Measurements from ENCODE around the gene TMEM253.
A peak's percentile ranks its signal among the peaks of the same experiment; 100 is the strongest.

Gene TMEM253

DNA sequence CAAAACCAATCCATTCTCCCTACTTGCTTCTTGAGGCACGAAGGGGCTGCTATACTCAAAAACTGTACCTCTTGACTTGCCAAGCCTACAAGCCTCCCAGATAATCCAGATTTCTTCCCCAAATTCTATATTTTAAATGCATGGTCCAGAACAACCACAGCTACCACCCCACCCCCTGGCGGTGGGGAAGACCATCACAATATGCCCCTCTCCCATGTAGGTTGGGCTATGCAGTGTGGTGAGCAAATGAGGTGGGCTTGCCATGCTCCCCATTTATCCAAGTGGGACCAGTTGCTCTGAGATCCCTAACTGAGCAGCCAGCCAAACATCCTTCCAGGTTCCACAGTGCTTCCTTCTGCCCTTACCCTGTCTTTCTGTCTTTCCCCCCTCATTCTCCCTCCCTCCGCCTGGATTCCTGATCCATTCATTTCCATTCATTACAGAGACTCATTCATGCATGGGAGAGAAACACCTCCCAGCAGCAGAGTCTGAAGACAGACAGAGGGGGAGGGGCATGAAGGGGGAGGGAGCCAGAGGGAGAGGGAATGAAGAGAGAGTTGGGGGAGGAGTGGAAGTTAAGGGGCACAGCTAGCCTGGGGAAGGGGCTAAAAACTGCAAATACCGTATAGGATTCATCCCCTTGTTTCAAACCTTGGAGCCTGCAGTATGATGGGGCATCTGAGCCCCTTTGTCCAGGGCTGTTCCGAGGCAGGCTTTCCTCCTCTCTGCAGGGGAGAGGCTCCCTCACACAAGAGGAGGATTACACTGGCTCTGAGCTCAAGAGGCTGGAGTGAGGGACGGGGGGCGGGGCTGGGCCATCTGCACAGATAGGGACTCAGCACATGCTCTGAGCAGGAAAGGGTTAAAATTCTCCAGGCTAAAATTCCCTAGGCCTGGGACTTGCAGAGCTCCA is 6.8 kb upstream of the TMEM253 start:
- Histone ChIP-seq H3K27me3 (ENCODE audit: control insufficient read depth, insufficient read depth, low read length) (no peaks in the 10 kb centered on the region), H3K4me3 (ENCODE audit: low read depth, low read length) (peak overlapping the region; percentile 50), H3K36me3 (ENCODE audit: control insufficient read depth, insufficient read depth, low read length) (peaks cover 33% of the 10 kb centered on the region), H3K4me1 (ENCODE audit: control insufficient read depth, insufficient read depth, low read length) (peaks cover 36% of the 10 kb centered on the region), H3K9me3 (ENCODE audit: control insufficient read depth, insufficient read depth, low read length) (no peaks in the 10 kb centered on the region), H3K9ac (ENCODE audit: low read depth, low read length) (no peak overlapping the region)

DNA sequence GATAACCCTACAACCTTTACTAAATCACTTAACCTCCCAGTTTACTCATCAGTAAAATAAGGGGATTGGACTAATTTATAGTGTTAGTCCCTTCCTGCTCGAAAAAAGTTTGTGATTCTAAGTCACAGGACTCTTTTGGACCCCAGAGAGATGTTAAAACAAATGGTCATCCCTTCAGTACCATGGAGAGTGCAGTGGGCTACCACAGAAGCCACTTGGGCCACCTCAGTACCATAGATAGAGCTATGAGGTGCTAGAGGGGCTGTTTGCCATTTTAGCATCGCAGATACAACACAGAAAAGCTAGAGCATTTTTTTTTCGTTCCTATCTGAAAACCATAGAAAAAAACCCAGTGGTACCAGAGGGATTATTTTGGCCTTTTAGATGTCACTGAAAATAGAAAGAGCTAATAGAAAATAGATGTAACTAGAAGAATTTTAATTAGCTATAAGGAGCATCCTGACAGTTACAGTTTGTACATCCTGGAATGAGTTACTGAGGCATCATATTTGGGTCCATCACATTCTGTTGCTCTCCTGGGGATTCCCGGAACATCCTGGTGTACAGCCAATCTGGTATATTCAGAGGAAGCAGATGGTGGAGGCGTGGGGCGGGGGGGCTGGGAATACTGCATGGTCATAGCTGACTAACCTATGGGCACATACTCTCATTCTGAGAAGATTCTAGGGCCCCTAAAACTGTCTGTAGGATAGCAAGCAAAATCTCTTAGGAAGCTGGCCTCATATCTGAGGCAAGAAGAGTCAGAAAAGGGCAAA is 5.2 kb upstream of the TMEM253 start:
- Histone ChIP-seq H3K9me3 (ENCODE audit: control insufficient read depth, insufficient read depth, low read length) (no peaks in the 10 kb centered on the region), H3K27me3 (ENCODE audit: control insufficient read depth, insufficient read depth, low read length) (no peaks in the 10 kb centered on the region), H3K4me1 (ENCODE audit: control insufficient read depth, insufficient read depth, low read length) (peaks cover 42% of the 10 kb centered on the region), H3K4me3 (ENCODE audit: low read depth, low read length) (peak overlapping the region; percentile 4), H3K9ac (ENCODE audit: low read depth, low read length) (no peak overlapping the region), H3K36me3 (ENCODE audit: control insufficient read depth, insufficient read depth, low read length) (peaks cover 22% of the 10 kb centered on the region)

DNA sequence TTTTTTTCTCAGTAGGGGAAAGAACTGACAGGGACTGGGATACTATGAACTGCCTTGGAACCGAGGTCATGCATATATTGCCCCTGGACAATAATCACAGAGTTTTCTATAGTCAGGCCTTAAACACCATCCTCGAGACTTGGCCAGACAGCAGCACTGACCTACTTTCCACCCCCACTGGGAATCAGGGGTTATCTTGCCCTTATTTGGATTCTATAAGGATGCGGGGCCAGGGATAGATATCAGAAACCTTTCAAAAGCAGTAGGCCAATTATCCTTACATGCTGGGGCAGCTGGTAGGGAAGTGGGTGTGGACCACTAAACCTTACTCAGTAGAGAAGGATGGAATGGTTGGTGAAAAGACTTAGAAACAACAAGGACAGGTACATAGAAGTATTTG is 4.4 kb upstream of the TMEM253 start:
- Histone ChIP-seq H3K9me3 (ENCODE audit: control insufficient read depth, insufficient read depth, low read length) (no peaks in the 10 kb centered on the region), H3K4me3 (ENCODE audit: low read depth, low read length) (no peak overlapping the region), H3K4me1 (ENCODE audit: control insufficient read depth, insufficient read depth, low read length) (peaks cover 44% of the 10 kb centered on the region), H3K36me3 (ENCODE audit: control insufficient read depth, insufficient read depth, low read length) (peaks cover 13% of the 10 kb centered on the region), H3K27me3 (ENCODE audit: control insufficient read depth, insufficient read depth, low read length) (no peaks in the 10 kb centered on the region), H3K9ac (ENCODE audit: low read depth, low read length) (no peak overlapping the region)

DNA sequence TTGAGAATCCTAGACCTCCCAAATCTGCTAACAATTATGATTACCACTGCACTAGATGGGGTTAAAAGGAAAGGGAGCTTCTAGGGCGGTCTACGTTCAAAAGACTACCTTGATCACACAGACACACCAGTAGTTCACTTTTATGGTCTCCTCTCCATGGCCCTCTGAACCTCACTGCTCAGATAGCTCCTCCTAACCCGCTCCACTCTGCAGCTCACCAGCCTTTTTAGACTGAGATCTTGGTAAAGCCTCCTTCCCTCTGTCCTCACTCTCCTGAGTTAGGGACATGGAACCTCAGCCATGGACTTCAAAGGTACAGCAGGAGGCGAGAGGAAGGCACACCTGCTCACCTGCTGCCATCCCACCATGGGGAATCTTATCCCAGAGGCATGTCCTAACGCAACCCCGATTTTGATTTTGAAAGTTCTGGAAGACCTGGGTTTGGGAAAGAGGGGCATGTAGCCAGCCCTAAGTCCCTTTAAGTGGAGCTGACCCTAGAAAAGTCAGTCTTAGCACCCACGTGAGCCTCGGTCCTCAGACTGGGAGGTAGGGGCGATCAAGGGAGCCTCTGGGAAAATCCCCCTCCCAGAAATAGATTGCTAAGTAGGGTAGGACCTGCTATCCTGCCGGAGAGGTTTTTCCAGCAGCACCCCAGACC is 3.8 kb upstream of the TMEM253 start:
- H3K4me1 ChIP-seq (ENCODE audit: control insufficient read depth, insufficient read depth, low read length): peaks cover 47% of the 10 kb centered on the region
- H3K4me3 ChIP-seq (ENCODE audit: low read depth, low read length): peak overlapping the region; percentile 68
- H3K9ac ChIP-seq (ENCODE audit: low read depth, low read length): peak overlapping the region; percentile 13

DNA sequence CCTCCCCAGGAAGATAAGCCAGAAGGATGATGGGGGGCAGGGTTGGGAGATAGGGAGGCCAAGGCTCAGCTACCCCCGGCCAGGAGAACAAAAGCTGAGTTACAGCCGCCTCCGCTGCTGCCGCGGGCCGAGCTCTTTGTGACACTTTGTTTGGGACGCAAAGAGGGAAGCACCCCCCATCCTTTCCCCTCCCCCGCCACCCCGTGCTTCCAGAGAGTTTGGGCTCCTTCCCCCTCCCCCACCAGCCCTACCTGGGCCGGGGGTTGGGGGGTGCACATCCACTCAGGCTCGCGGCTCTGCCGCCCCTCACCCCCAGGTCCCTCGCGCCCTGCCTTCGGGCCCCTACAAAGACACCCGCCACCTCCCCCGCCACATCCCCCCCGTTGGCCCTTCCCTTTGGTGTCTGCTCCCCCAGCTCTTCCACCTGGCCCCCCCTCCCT is 3.2 kb upstream of the TMEM253 start:
- Histone ChIP-seq H3K27me3 (ENCODE audit: control insufficient read depth, insufficient read depth, low read length) (no peaks in the 10 kb centered on the region), H3K4me1 (ENCODE audit: control insufficient read depth, insufficient read depth, low read length) (peaks cover 52% of the 10 kb centered on the region), H3K9me3 (ENCODE audit: control insufficient read depth, insufficient read depth, low read length) (no peaks in the 10 kb centered on the region), H3K4me3 (ENCODE audit: low read depth, low read length) (peak overlapping the region; percentile 68), H3K9ac (ENCODE audit: low read depth, low read length) (peak overlapping the region; percentile 13), H3K36me3 (ENCODE audit: control insufficient read depth, insufficient read depth, low read length) (peaks cover 1% of the 10 kb centered on the region)

More for the DNA sequence above, 3.8 kb upstream of the TMEM253 start:
- Histone ChIP-seq H3K36me3 (ENCODE audit: control insufficient read depth, insufficient read depth, low read length) (peaks cover 7% of the 10 kb centered on the region), H3K27me3 (ENCODE audit: control insufficient read depth, insufficient read depth, low read length) (no peaks in the 10 kb centered on the region), H3K9me3 (ENCODE audit: control insufficient read depth, insufficient read depth, low read length) (no peaks in the 10 kb centered on the region)

DNA sequence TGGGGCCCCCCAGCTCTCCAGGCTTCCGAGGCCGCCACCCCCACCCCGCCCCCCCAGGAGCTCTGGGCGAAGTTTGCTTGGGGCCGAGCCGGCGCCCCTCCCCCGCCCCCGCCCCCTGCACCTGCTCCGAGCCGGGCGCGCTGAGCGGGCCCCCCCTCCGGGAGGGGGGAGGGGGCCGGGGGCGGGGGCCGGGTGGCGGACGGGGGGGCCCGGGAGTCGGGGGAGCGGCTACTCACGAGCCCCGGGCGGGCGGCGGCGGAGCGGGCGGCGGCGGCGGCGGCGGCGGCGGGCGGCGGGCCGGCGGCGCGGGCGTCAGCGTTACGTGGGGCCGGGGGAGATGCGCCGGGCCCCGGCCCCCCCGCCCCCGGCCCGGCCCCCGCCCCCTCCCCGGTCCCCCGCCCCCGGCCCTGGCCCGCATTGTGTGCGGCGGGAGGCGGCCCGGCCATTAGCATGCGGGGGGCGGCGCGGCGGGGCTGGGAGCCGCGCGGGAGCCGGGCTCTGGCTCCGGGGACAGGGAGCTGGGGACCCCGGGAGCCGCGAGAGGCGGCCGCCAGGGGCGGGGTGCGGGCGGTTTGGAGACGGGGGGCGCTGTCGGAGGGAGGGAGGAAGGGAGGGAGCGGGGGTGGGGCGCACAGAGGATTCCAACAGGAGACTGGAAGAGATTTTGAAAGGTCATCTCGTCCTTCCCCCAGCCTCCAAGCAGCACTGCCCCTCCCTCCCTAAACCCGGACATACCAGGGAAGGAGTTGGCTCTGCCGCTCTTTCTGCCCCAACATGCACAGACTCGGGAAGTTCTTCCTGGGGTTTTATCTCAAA is 2.6 kb upstream of the TMEM253 start, which contains the start of gene ZNF219:
TSS of gene ZNF219 (minus strand) at position 580 of the 816 bp plus-strand sequence. CDS start 5,064 bp downstream, outside the sequence.
- no peaks in the 10 kb centered on the region for H3K36me3 ChIP-seq (ENCODE audit: control insufficient read depth, insufficient read depth, low read length)
- peak within 1 kb of the TSS; percentile 13 for H3K9ac ChIP-seq (ENCODE audit: low read depth, low read length)
- H3K4me1 ChIP-seq (ENCODE audit: control insufficient read depth, insufficient read depth, low read length): peaks cover 50% of the 10 kb centered on the region

DNA sequence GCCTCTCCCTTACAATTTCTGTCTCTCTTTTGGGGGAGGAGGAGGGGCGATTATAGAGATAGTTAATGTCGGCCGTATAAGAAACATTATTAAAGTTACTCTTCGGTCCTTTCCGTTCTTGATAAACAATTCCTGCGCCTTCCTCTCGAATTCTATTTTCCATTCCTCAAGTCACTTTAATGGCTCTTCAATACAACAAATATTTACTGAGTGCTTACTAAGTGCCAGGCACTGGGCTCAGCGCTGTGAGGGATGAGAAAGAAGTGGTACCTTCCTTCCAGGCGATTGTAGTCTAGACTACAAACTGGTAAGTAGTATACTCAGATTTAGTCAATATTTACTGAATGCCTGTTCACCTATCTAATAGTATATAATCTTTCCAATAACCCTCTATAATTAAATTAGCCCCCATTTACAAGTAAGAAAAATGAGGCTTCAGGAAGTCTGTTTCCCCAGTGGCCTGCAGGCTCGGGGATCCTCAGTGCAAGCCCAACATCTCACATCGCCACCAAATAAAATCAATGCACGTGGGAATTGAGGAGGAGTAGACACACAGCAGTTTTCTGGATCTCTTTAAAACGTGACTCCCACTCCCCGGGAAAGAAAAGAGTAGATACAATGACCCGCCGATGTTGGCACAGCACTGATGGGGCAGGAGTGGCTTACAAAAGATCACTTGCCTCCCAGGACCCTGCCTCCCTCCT is 1.8 kb upstream of the TMEM253 start:
- Histone ChIP-seq H3K9ac (ENCODE audit: low read depth, low read length) (no peak overlapping the region), H3K4me1 (ENCODE audit: control insufficient read depth, insufficient read depth, low read length) (peaks cover 43% of the 10 kb centered on the region), H3K9me3 (ENCODE audit: control insufficient read depth, insufficient read depth, low read length) (no peaks in the 10 kb centered on the region), H3K4me3 (ENCODE audit: low read depth, low read length) (peak overlapping the region; percentile 73), H3K36me3 (ENCODE audit: control insufficient read depth, insufficient read depth, low read length) (no peaks in the 10 kb centered on the region), H3K27me3 (ENCODE audit: control insufficient read depth, insufficient read depth, low read length) (no peaks in the 10 kb centered on the region)

More for the DNA sequence above, 2.6 kb upstream of the TMEM253 start, which contains the start of gene ZNF219:
- H3K9me3 ChIP-seq (ENCODE audit: control insufficient read depth, insufficient read depth, low read length): no peaks in the 10 kb centered on the region
- peak within 1 kb of the TSS; percentile 73 for H3K4me3 ChIP-seq (ENCODE audit: low read depth, low read length)
- no peaks in the 10 kb centered on the region for H3K27me3 ChIP-seq (ENCODE audit: control insufficient read depth, insufficient read depth, low read length)

DNA sequence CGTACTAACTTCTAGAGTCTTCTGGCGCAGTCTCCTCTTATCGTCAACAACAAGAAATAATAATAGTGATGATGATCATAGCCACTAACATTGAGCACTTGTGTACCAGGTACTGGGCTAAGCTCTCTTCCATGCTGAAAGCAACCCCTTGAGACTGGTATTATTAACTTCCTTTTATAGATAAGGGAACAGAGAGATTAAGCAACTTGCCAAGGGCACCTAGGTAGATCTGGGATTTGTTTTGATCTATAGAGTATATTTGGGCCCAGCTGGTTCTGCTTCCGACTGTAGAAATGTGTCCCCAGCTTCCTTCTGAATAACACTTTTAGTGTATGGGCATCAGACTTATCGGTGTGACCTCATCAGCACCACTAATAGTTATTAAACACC is 1.3 kb upstream of the TMEM253 start:
- Histone ChIP-seq H3K4me3 (ENCODE audit: low read depth, low read length) (peak overlapping the region; percentile 73), H3K9me3 (ENCODE audit: control insufficient read depth, insufficient read depth, low read length) (no peaks in the 10 kb centered on the region), H3K4me1 (ENCODE audit: control insufficient read depth, insufficient read depth, low read length) (peaks cover 44% of the 10 kb centered on the region), H3K36me3 (ENCODE audit: control insufficient read depth, insufficient read depth, low read length) (no peaks in the 10 kb centered on the region), H3K27me3 (ENCODE audit: control insufficient read depth, insufficient read depth, low read length) (no peaks in the 10 kb centered on the region), H3K9ac (ENCODE audit: low read depth, low read length) (no peak overlapping the region)

DNA sequence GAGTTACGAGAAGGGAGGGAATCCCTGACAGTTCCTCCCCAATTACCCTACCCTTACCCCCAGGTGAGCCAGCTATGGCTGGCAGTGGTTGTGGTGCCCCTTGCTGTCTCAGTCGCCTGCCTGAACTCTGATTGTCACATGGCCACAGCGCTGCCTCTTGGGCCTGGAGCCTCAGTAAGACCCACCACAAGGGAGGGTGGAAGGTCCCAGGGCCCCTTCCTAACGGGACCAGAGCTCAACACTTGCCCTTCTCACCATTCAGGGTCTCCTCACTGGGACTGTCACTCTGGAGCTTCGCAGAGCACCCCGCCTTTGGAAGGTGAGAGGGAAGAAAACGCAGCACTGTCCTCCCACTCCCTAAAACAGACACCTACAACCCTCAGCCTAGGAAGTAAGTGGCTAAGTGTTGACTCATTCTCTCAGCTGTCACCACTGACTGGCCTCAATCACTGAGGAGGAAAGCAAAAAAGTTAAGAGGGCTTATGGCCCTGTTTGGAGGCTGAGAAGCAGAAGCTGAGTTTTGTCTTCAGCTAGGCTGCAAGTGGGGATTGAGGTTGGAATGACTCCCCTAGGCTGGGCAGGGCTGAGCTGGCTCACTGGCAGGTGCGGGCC is 1.0 kb downstream of the TMEM253 start:
- no peaks in the 10 kb centered on the region for H3K36me3 ChIP-seq (ENCODE audit: control insufficient read depth, insufficient read depth, low read length)
- no peak overlapping the region for H3K9ac ChIP-seq (ENCODE audit: low read depth, low read length)
- no peaks in the 10 kb centered on the region for H3K9me3 ChIP-seq (ENCODE audit: control insufficient read depth, insufficient read depth, low read length)
- peaks cover 32% of the 10 kb centered on the region for H3K4me1 ChIP-seq (ENCODE audit: control insufficient read depth, insufficient read depth, low read length)
- H3K4me3 ChIP-seq (ENCODE audit: low read depth, low read length): peak overlapping the region; percentile 95
- no peaks in the 10 kb centered on the region for H3K27me3 ChIP-seq (ENCODE audit: control insufficient read depth, insufficient read depth, low read length)

Data from iPS-15b (cell line).